DMS153 treated with DMSO at 0.1 percent for 48 hours (cell line): ENCODE data around the gene DDX51.
A peak's percentile ranks its signal among the peaks of the same experiment; 100 is the strongest.

Experiments used
- DNase-seq: peaks from one replicate; lab custom pipeline; 2025; ENCODE audit not compliant: unreplicated experiment; lab: John Stamatoyannopoulos, UW

Gene DDX51

DNA sequence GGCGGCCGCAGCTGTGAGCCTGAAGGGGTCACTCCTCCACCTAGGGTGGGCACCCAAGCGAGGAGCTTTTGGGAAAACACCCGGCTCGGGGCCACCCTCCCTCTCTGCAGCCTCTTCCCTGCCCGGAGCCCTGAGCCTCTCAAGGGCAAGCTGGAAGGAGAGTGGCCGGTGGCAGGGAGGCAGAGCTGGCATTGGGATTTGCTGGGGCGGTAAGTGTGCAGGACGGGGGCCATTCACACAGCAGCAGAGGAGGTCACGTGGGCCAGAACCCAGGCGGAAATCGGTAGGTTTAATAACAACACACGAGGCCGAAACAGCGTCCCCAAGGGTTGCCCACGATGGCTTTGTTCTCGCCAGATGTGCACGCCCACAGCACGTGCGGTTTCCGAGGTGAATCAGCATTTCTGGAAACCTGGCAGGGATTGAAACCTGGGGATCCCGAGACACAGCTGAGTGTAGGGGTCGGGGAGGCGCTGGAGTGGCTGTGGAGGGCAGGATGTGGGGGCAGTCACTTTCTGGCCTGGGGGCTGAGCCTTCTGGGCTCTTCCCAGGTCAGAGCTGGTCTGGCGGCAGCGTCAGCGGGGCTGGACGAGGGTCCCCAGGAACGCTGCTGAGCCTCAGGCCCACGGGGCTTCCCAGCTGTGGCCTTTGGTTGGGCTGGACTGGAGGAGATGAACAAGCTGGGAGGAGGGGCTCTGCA lies 23.6 kb upstream of the DDX51 start:
- no peak for DNase-seq

DNA sequence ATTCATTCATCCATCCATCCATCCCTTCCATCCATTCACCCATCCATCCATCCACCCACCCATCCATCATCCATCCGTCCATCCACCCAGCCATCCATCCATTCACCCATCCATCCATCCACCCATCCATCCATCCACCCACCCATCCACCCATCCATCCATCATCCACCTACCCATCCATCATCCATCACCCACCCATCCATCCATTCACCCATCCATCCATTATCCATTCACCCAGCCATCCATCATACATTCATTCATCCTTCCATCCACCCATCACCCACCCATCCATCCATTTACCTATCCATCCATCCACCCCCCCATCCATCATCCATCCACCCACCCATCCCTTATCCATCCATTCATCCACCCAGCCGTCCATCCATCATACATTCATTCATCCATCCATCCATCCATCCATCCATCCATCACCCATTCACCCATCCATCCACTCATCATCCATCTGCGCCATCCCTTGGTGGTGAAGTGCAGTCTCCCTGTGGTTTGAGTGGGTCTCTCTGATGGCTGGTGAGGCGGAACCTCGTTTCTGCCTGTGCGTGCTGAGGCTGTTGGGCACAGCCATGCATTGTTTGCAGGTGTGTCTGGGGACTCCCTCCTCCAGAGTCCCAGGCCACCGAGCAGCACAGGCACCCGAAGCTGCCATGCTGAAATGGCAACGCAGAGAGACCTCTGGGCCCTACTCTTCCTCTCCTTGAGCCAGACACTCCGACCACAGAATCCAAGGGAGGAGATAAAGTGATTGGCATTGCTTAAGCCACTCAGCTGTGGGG lies 22.9 kb upstream of the DDX51 start:
- no peak for DNase-seq

DNA sequence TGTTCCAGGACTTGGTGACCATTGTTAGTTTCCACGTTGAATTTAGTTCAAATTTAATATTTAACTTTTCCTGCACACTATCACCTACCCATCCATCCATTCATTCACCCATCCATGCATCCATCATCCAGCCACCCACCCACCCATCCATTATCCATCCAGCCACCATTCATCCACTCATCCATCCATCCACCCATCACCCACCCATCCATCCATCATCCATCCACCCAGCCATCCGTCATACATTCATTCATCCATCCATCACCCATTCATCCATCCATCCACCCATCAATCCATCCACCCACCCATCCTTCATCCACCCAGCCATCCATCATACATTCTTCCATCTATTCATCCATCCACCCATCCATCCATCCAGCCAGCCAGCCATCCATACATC lies 22.0 kb upstream of the DDX51 start:
- DNase-seq: no peak

DNA sequence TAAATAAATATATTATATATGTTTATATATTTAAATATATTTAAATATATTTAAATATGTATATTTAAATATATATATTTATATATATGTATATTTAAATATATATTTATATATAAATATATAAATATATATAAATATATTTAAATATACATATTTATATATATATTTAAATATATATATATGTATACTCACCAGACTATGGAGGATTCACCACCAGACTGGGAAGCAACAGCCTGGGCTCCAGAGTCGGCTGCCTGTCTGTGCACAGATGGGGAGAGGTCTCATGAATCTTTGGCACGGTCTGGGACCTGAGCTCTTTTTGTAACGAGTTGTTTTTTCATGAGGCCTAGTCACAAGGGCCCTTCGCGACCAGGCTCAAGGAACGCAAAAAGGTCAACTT lies 21.5 kb upstream of the DDX51 start:
- no peak for DNase-seq

DNA sequence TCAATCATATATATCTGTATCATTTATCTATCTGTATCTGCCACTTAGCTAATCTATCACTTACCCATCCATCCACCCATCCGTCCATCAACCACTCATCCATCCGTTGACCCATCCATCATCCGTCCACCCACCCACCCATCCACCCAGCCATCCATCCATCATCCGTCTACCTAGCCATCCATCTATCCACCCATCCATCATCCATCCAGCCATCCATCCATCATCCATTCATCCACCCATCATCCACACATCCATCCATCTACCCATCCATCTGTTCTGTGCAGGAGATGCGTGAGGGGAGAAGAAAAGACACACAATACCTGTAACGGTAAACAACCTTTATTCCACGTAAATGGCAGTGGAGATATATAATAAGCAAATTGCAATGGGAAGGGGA lies 20.3 kb upstream of the DDX51 start:
- DNase-seq: no peak

DNA sequence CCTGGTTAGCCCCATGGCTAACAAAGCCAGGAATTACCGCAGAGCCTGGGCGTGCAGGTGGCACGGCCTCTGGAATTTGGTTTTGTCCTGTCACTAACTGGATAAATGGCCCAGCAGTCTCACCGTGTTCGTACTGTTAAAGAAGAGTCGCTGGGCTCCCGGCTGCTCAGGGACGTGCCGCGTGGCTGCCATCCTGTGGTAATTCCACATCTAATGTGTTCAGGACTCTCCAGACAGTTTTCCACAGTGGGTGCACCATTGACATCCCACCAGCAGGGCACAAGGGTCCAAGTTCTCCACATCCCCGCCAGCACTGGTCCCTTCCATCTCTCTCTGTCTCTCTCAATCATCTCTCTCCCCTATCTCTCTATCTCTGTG lies 19.8 kb upstream of the DDX51 start:
- no peak for DNase-seq

DNA sequence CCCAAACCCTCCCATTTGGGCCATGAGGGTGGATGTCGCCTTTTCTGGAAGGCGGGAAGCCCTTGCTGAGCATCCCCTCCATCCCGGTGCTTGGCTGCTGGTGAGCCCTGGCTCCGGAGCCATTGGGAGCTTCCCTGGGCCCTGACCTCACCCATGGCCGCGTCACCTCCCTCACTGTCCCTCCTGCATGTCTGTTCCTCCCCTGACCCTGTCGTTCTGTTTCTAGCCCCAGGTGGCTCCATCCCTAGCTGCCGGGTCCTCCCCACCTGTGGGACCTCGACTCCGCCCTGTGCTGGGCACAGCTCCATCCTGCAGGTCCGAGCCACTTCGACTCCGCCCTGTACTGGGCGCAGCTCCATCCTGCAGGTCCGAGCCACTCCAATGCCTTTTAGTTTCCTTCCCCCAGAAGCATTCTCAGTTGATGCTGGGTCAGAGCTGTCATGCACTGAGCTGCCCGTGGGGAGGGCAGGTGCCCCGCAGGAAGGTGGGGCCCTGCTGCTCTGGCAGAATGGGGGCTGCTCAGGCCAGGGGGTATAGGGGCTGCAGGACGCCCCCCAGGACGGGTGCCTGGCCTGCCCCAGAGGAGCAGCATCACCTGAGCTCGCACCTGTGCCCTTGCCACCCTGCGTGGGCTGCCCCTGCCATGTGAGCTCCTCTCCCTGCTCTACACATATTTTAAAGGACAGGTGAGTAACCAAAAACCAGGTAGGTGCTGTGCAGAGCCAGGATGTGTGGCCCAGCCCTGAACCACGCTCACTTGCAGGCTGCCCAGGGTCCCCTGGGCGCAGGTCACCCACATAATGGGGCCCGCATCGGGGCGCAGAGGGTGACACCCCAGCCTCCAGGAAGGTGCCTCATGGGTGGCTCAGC lies 19.2 kb upstream of the DDX51 start:
- DNase-seq: no peak

DNA sequence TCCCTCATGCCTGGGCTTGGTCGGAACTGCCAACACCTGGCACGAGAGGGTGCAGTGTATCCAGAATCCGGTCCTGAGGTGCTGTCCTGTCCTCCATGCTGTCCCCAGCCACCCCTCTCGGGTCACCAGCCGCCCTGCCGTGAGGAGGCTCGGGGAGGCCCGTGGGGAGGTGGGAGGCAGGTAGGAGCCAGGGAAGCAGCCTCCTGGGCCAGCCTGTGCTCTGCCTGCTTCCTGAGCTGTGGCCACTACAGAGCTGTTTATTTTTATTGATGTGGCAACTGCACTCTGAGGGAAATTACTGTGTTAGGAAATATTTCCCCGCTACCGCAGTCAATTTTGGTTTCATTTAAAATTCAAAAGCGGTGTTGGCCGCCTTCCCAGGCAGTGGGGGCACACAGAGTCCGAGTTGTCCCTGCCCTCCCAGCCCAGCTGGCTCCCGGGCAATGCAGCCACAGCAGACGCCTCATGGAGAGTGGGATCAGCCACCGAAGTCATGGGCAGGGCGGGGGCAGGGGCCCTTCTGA lies 18.5 kb upstream of the DDX51 start:
- DNase-seq: peak; percentile 24

DNA sequence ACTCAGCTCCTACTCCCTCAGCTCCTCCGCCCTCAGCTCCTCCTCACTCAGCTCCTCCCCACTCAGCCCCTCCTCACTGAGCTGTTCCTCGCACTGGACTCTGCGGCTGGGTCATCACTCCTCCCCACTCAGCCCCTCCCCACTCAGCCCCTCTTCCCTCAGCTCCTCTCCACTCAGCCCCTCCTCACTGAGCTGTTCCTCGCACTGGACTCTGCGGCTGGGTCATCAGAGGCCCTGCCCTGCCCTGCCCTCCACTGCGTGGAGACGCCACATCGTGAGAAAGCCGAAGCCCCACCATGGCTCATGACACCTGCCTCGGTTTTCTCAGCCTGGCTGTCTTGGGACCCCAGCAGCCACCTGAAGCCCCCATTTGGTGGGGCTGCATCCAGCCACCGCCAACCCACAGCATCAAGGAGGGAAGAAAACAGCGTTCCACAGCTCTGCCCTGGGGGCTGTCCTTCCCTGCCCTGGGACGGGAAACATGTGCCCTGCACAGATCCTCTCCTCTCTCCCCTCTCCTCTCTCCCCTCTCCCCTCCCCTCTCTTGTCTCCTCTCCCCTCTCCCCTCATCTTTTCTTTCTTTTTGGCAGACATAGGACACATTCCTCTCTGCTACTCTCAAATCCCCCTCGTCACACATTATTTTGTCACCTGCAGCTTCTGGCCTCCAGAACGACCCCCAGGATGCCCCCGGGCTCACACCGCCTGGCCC lies 17.8 kb upstream of the DDX51 start:
- no peak for DNase-seq

DNA sequence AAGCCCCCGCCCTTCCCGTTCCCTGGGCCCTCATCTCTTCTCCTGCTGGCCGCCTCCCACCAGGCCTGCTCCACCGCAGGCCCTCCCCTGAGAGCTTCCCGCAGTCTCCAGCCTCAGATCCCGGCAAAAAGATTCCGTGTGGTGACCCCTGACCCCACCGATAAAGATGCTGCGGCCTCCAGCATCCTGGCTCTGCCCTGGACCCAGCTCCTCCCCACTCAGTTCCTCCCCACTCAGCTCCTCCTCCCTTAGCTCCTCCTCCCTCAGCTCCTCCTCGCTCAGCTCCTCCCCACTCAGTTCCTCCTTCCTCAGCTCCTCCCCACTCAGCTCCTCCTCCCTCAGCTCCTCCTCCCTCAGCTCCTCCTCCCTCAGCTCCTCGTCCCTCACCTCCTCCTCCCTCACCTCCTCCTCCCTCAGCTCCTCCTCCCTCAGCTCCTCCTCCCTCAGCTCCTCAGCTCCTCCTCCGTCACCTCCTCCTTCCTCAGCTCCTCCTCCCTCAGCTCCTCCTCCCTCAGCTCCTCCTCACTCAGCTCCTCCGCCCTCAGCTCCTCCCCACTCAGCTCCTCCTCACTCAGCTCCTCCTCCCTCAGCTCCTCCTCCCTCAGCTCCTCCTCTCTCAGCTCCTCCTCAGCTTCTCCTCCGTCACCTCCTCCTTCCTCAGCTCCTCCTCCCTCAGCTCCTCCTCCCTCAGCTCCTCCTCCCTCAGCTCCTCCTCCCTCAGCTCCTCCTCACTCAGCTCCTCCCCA lies 17.1 kb upstream of the DDX51 start:
- no peak for DNase-seq

DNA sequence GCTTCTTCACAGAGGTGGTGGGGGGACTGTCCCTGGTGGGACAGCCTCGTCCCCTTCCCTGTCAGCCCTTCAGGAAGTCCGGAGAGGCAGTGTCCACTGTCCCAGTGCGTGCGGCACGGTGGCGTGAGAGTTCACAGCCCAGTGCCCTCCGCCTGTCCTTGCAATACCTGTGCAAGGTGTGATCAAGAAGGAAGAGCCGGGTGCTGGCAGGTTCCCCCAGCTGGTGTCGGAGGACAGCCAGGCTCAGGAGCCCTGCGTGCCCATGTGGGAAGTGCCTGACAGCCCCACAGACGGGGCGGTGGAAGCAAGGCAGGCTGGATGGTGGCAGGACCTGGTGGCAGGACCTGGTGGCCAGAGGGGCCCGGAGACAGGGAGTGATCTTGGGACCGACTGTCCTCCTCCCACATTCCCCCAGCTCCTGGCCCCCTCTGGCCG lies 16.5 kb upstream of the DDX51 start:
- no peak for DNase-seq

DNA sequence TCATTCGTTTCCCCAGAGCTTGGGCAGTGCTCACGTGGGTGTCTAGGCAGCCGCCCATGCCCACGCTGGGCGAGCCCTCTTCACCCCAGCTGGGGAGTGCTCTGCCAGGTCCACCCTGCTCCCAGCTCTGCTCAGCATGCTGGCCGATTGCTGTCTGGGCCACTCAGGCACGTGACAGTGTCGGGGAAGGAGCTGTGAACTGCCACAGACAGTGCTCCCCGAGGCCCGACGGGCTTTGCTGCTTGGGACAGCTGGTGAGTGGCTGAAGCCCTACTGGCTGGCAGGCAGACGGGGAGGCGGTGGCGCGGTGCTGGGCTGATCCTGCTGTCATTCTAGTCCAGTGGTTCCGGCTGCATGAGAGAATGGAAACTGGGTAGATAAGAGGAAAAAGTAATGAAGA lies 15.9 kb upstream of the DDX51 start:
- DNase-seq: no peak

DNA sequence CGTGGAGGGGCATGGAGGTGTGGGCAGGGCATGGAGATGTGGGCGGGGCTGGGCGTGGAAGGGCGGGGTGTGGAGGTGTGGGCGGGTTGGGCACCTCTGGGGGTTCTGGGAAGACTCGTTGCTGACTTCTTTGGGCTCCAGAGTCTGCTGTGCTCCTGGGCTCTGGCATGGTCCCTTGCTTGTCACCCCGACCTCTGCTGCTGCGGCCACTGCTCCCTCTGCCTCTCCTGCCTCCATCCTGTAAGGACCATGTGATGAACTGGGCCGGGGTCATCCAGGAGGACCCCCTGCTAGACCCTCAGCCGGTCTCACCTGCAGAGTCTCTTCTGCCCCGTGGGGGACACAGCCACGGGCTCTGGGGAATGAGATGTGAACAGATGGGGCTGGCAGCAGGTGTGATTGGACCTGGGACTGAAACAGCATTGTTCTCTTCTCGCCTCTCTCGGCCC lies 15.5 kb upstream of the DDX51 start:
- DNase-seq: no peak

DNA sequence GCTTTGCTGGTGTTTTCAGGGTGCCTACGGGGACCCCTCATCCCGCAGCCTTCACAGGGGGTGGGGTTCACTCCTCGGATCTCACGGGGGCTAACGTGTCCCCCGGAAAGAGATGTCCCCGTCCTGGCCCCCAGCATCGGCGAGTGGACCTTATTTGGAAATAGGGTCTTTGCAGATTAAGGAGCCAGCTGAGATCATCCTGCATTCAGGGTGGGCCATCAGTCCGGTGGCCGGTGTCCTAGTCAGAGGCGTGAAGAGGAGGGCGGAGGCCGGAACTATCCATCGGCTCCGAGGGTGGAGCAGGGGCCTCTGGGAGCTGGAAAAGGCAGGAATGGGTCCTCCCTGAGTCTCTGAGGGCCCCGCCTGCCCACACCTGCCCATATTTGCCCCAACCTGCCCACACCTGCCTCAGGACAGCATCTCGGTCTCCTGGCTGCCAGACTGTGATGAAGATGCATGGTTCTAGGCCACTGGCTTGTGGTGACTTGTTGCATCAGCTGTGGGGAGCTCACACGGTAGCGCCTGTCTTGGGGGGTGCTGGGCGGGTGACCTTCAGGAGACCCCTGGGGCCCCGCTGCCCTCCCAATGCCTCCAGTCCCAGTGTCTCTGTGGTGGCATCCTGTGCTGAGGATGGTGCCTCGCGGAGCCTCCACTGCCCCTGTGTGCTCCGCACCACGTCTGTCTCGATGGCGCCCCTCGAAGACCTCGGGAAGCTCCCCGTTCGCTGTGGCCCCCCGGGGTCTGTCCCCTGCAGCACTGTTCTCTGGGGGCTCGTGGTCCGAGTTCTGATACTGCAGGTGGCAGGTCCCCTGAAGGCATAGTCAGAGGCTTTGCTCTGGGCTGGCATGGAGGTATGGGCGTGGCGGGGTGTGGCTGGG lies 14.8 kb upstream of the DDX51 start:
- DNase-seq: peak; percentile 38

DNA sequence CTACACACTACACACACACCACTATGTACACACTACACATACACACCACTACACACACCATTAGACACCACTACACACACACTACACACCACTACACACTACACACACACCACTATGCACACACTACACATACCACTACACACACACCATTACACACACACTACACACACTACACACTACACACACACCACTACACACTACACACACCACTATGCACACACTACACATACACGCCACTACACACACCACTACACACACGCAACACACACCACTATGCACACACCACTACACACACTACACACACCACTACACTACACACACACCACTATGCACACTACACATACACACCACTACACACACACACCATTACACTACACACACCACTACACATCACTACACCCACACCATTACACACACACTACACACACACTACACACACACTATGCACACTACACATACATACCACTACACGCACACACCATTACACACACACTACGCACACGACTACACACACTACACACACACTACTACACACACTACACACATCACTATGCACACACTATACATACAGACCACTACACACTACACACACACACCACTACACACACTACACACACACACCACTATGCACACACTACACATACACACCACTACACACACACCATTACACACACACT lies 13.8 kb upstream of the DDX51 start:
- no peak for DNase-seq

DNA sequence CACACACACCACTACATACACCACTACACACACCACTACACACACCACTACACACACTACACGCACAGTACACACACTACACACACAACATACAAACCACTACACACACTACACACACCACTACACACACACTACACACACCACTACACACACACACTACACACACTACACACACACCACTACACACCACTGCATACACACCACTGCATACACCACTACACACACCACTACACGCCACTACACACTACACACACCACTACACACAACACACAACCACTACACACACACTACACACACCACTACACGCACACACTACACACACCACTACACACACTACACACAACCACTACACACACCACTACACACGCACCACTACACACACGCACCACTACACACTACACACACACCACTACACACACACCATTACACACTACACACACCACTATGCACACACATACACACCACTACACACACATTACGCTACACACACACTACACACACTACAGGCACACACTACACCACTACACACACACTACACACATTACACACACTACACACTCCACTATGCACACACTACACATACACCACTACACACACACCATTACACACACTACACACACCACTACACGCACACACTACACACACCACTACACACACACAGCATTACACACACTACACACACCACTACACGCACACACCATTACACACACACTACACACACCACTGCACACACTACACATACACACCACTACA lies 12.6 kb upstream of the DDX51 start:
- no peak for DNase-seq

DNA sequence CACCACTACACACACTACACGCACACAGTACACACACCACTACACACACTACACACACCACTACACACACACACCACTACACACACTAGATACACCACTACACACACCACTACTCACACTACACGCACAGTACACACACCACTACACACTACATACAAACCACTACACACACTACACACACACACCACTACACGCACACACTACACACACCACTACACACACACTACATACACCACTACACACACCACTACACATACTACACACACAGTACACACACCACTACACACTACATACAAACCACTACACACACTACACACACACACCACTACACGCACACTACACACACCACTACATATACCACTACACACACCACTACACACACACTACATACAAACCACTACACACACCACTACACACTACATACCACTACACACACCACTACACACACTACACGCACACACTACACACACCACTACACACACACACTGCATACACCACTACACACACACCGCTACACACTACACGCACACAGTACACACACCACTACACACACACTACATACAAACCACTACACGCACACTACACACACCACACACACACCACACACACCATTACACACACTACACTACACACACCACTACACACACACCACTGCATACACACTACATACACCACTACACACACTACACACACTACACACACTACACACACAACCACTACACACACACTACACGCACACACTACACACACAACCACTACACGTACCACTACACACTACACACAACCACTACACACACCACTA lies 11.9 kb upstream of the DDX51 start:
- no peak for DNase-seq
